Testis (tissue), 3 donors: ENCODE results near the gene TBPL2. TPM values are rescaled to one million over a fixed set of nuclear protein-coding genes. Genes with fewer than 3 reads are reported as not detected.
"Not testable (repeated sequence)": the region's sequence is repeated elsewhere in the genome, so short reads cannot be mapped to it uniquely, and the experiment has no call there.

Experiments
- DNase-seq: peaks from one replicate; pipeline ENCODE4 v3.0.0-alpha.2; 2019
- H3K27ac ChIP-seq, 2 donors: fragments of 200-600 bp; sonication (generic); one replicate each; pipeline ENCODE4 v1.5.1; 2019
- H3K27me3 ChIP-seq: fragments of 200-600 bp; sonication (generic); one replicate; pipeline ENCODE4 v1.5.1; 2019
- H3K36me3 ChIP-seq: fragments of 200-600 bp; sonication (generic); one replicate; pipeline ENCODE4 v1.5.1; 2017; ENCODE audit warnings: low read depth; ENCODE audit errors: missing control alignments
- H3K4me1 ChIP-seq: fragments of 200-600 bp; sonication (generic); one replicate; pipeline ENCODE4 v1.5.1; 2019
- H3K4me3 ChIP-seq, 2 donors: fragments of 200-600 bp; sonication (generic); one replicate each; pipeline ENCODE4 v1.5.1; 2017 to 2019
- H3K9me3 ChIP-seq: fragments of 200-600 bp; sonication (generic); one replicate; pipeline ENCODE4 v1.5.1; 2017
- CTCF ChIP-seq, 3 experiments: fragments of 450-650 bp in 2 of 3; fragments of 200-600 bp in 1 of 3; sonication (generic) in 1 of 3; IDR thresholded peaks; one replicate each; pipeline ENCODE4 v1.5.1; 2016 to 2019; ENCODE audit warnings: antibody characterized with exemption in 3 of 3, mild to moderate bottlenecking in 2 of 3, moderate library complexity in 1 of 3
- POLR2A ChIP-seq: fragments of 450-650 bp; IDR thresholded peaks from one replicate; pipeline ENCODE4 v1.6.1; 2017; ENCODE audit warnings: antibody characterized with exemption, mild to moderate bottlenecking, moderate library complexity
- WGBS, 2 donors: methylation state at CpG; one replicate each; pipeline ENCODE4 v1.1.5; 2018; 5-methylcytosine and 5-hydroxymethylcytosine counted together
- intact Hi-C: fragments of 100-400 bp; cut with DNase I; formaldehyde crosslinking; loops from one replicate; pipeline ENCODE4 v1.15.1; 2023; ENCODE audit warnings: low total_unique reads
- polyA plus RNA-seq: library from polyadenylated mRNA; stranded (reverse); fragments of 350-450 nt; fragmentation: Illumina TruSeq; extraction: RNeasy Lipid Tissue Mini Kit (QIAGEN cat#74804); gene quantifications from one replicate; pipeline ENCODE4 v1.2.3, GENCODE V29; 2014; ENCODE audit warnings: low read depth, low replicate concordance; ENCODE audit not compliant: insufficient read depth
- total RNA-seq, 2 donors: library from RNA; depleted of rRNA; stranded (reverse); fragments of >200 nt; gene quantifications; one replicate each; pipeline ENCODE4 v1.2.3, GENCODE V29; 2016

The TBPL2 gene
- total and polyA plus RNA-seq, 3 donors from 2014 or later = 0.39 TPM; not detected in 2

- no peak overlapping the region for H3K27ac ChIP-seq
- WGBS, 2 donors = 97 to 99% methylated on average over 4 of the region's 4 CpGs
- no peaks in the 10 kb centered on the region for H3K27me3 ChIP-seq
- H3K4me1 ChIP-seq = no peaks in the 10 kb centered on the region
- no peak for DNase-seq
- H3K9me3 ChIP-seq = no peaks in the 10 kb centered on the region
- no peaks in the 10 kb centered on the region for H3K36me3 ChIP-seq
- TF ChIP-seq POLR2A (no peak), CTCF (IDR thresholded peaks at IDR 0.05) (no peak)
- H3K4me3 ChIP-seq = no peak overlapping the region
- intact Hi-C loops = no loop called here
These were observed 53.3 kb downstream of the TBPL2 start for GRCh38 chr14:55387121-55387520.

GRCh38 chr14:55386037-55386808, 54.2 kb downstream of the TBPL2 start:
- no peak overlapping the region for H3K4me3 ChIP-seq
- no peaks in the 10 kb centered on the region for H3K4me1 ChIP-seq
- 90% methylated on average over 6 of the region's 6 CpGs for WGBS, 2 donors
- intact Hi-C loops = no loop called here
- no peaks in the 10 kb centered on the region for H3K9me3 ChIP-seq
- H3K27ac ChIP-seq = no peak overlapping the region
- H3K27me3 ChIP-seq = no peaks in the 10 kb centered on the region
- TF ChIP-seq POLR2A (no peak), CTCF (IDR thresholded peaks at IDR 0.05) (no peak)
- H3K36me3 ChIP-seq = no peaks in the 10 kb centered on the region
- no peak for DNase-seq

DNA sequence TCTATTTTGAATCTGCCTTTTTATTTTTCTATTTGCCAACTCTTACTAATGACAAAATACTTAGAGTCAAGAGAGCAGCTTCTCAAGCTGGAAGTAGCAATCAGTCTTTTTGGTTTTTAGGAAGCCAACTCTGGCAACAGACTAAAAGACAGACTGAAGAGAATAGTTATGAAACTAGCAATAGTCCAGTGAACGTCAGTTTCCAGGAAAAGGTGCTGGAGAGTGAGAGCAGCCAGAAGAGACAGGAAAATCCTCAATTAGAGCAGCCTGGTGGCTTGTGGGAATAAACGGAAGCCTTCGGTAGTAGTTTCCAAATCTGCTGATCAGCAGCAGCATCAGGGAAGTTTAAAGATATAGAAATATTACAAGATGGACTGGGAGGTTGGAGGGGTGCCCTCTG, 55.9 kb downstream of the TBPL2 start:
- TF ChIP-seq CTCF (IDR thresholded peaks at IDR 0.05) (no peak), POLR2A (no peak)
- Histone ChIP-seq H3K27me3 (no peaks in the 10 kb centered on the region), H3K4me1 (no peaks in the 10 kb centered on the region), H3K4me3 (no peak overlapping the region), H3K27ac (no peak overlapping the region), H3K9me3 (no peaks in the 10 kb centered on the region), H3K36me3 (no peaks in the 10 kb centered on the region)
- intact Hi-C loops = no loop called here
- DNase-seq = no peak
- 81 to 88% methylated on average over 3 of the region's 3 CpGs for WGBS, 2 donors

GRCh38 chr14:55383541-55384140, 56.8 kb downstream of the TBPL2 start:
- Histone ChIP-seq H3K9me3 (no peaks in the 10 kb centered on the region), H3K27ac (no peak overlapping the region), H3K36me3 (no peaks in the 10 kb centered on the region), H3K4me1 (no peaks in the 10 kb centered on the region), H3K27me3 (no peaks in the 10 kb centered on the region), H3K4me3 (no peak overlapping the region)
- TF ChIP-seq CTCF (IDR thresholded peaks at IDR 0.05) (no peak), POLR2A (no peak)
- intact Hi-C loops = no loop called here
- no peak for DNase-seq
- 68 to 74% methylated on average over 5 of the region's 5 CpGs for WGBS, 2 donors

DNA sequence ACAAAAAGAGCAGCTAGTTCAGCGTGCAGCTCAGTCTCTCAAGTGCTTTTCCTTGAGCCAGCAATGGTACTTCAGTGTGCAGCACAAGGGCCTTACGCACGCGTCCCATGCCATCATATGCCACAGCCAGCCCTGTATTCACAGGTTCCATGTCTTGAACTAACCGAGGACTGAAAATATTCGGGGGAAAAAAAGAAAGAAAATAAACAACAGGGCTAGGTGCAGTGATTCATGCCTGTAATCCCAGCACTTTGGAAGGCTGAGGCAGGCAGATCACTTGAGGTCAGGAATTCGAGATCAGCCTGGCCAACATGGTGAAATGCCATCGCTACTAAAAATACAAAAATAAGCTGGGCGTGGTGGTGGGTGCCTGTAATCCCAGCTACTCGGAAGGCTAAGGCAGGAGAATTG, 57.4 kb downstream of the TBPL2 start:
- 85 to 91% methylated on average over 10 of the region's 10 CpGs for WGBS, 2 donors

More for the DNA sequence above, 57.4 kb downstream of the TBPL2 start:
- H3K27me3 ChIP-seq, H3K36me3 ChIP-seq, H3K4me3 ChIP-seq, H3K27ac ChIP-seq, H3K4me1 ChIP-seq, intact Hi-C loops, H3K9me3 ChIP-seq, DNase-seq: not testable (repeated sequence)
